ENCODE results near the gene PLAU. TPM values are rescaled to one million over a fixed set of nuclear protein-coding genes. Genes with fewer than 3 reads are reported as not detected.

The PLAU gene
- total and polyA plus RNA-seq, 10 of the 15 experiments (the other 5 are each of a cell fraction or from before 2014, with no cell fraction given) = 2.5 to 20.9 (median 11.5) TPM

- TF ChIP-seq CEBPB (IDR thresholded peaks at IDR 0.05; ENCODE audit: borderline replicate concordance in 1 of 2, low read depth in 2 of 2, low read length in 2 of 2) = peak in 1 of 2 experiments; percentile 71; a peak in 1 of 4 replicates
- peak; percentile 94 for TF ChIP-seq MEF2A (IDR thresholded peaks at IDR 0.05; ENCODE audit: insufficient read depth, low read depth, low read length)
- no peak for TF ChIP-seq NR2C2 (IDR thresholded peaks at IDR 0.05; ENCODE audit: borderline replicate concordance, control insufficient read depth, insufficient read length, low read depth)
- no peak for TF ChIP-seq FOS (IDR thresholded peaks at IDR 0.05; ENCODE audit: borderline replicate concordance, extremely low read depth, insufficient read length)
- TF ChIP-seq NFYB (IDR thresholded peaks at IDR 0.05; ENCODE audit: insufficient read depth, low read depth, low read length) = no peak
- peak; percentile 43; the same call in 1 of the 2 replicates for TF ChIP-seq CBX5 (IDR thresholded peaks at IDR 0.05; ENCODE audit: low read depth)
- TF ChIP-seq E2F4 (IDR thresholded peaks at IDR 0.05; ENCODE audit: low read depth, low read length) = no peak
- no peak for TF ChIP-seq SUZ12 (IDR thresholded peaks at IDR 0.05; ENCODE audit: unreplicated experiment)
- no peak for TF ChIP-seq HDGF (IDR thresholded peaks at IDR 0.05)
- TF ChIP-seq USF2 (IDR thresholded peaks at IDR 0.05; ENCODE audit: borderline replicate concordance, low read depth, low read length) = no peak
- no peak for TF ChIP-seq BCL3 (IDR thresholded peaks at IDR 0.05; ENCODE audit: borderline replicate concordance, insufficient read depth, low read depth, low read length, poor library complexity, severe bottlenecking)
- TF ChIP-seq POU2F2 (IDR thresholded peaks at IDR 0.05; ENCODE audit: borderline replicate concordance, low read depth, low read length) = peak; percentile 66; the same call in 2 of the 3 replicates
- TF ChIP-seq BCL11A (IDR thresholded peaks at IDR 0.05; ENCODE audit: low read depth, low read length) = peak; percentile 90
- no peak for TF ChIP-seq POLR2AphosphoS5 (IDR thresholded peaks at IDR 0.05; ENCODE audit: low read length)
- TF ChIP-seq ETV6 (conservative IDR thresholded peaks at IDR 0.05 in 1 of 2, IDR thresholded peaks at IDR 0.05 in 1 of 2; ENCODE audit: borderline replicate concordance in 1 of 2, low read depth in 1 of 2) = peak in 1 of 2 experiments; percentile 81; a peak in 1 of 4 replicates
- peak; percentile 91 for TF ChIP-seq GATAD2B (conservative IDR thresholded peaks at IDR 0.05; ENCODE audit: low read depth)
- TF ChIP-seq E4F1 (IDR thresholded peaks at IDR 0.05; ENCODE audit: borderline replicate concordance, partially characterized antibody) = peak; percentile 8
- peak; percentile 98 for TF ChIP-seq NFIC (IDR thresholded peaks at IDR 0.05; ENCODE audit: low read depth, low read length)
- TF ChIP-seq MYB (IDR thresholded peaks at IDR 0.05; ENCODE audit: borderline replicate concordance, low read depth, low read length) = 0 out of 2 replicates have a peak, but pooled peaks have one; percentile 35
- TF ChIP-seq CHD4 (IDR thresholded peaks at IDR 0.05) = no peak
- TF ChIP-seq PAX8 (IDR thresholded peaks at IDR 0.05) = no peak
Observed at GRCh38 chr10:73956476-73957359, 45.8 kb downstream of the PLAU start (continued).

All from GM12878 (cell line).